OCI-LY7 (cell line): ENCODE measurements around the gene NBEAL2.

ENCODE experiments used
- CTCF ChIP-seq: fragments of 200-600 bp; sonication (generic); conservative IDR thresholded peaks from 2 replicates; pipeline ENCODE4 v1.5.1; 2014; ENCODE audit warnings: mild to moderate bottlenecking, antibody characterized with exemption, low read length, moderate library complexity, mixed read lengths
- EZH2phosphoT487 ChIP-seq: fragments of 200-600 bp; sonication (generic); IDR thresholded peaks from 2 replicates; pipeline ENCODE4 v1.6.1; 2018; ENCODE audit warnings: low read depth, borderline replicate concordance, mild to moderate bottlenecking, mixed run types, antibody characterized with exemption, low read length, moderate library complexity, mixed read lengths

- TF ChIP-seq CTCF (no peak), EZH2phosphoT487 (no peak)
Measured at GRCh38 chr3:46955801-46956259, 23.6 kb upstream of the NBEAL2 start.
